Esophagus muscularis mucosa (tissue), 3 donors: ENCODE measurements around the gene RP9.

Experiments
- POLR2A ChIP-seq: fragments of 450-650 bp; IDR thresholded peaks from one replicate; pipeline ENCODE4 v1.6.1; 2017; ENCODE audit warnings: antibody characterized with exemption, moderate library complexity, mild to moderate bottlenecking, low read depth
- TF ChIP-seq, protein P1 (sequence below), 3 experiments: fragments of 200-600 bp in 2 of 3; fragments of 450-650 bp in 1 of 3; sonication (generic) in 2 of 3; IDR thresholded peaks; one replicate each; pipeline ENCODE4 v1.5.1; 2017 to 2019; ENCODE audit warnings: antibody characterized with exemption in 3 of 3, mild to moderate bottlenecking in 2 of 3, moderate library complexity in 1 of 3

DNA sequence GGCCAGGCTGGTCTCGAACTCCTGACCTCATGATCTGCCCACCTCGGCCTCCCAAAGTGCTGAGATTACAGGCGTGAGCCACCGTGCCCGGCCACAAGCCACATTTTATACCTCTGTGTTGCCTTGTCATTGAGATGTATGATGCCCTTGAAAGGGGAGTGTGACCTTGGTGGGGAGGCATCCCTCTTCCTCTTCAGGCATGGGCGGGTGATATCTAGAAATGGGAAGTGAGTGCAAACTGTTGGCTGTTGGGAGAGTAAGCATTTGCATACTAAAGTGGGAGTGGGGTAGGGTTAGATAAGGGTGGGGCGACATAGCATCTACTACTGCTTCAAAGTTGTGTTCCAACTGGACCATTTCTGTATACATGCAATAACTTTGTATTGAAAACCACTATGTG is 20.1 kb downstream of the RP9 start:
- TF ChIP-seq, protein P1, sequence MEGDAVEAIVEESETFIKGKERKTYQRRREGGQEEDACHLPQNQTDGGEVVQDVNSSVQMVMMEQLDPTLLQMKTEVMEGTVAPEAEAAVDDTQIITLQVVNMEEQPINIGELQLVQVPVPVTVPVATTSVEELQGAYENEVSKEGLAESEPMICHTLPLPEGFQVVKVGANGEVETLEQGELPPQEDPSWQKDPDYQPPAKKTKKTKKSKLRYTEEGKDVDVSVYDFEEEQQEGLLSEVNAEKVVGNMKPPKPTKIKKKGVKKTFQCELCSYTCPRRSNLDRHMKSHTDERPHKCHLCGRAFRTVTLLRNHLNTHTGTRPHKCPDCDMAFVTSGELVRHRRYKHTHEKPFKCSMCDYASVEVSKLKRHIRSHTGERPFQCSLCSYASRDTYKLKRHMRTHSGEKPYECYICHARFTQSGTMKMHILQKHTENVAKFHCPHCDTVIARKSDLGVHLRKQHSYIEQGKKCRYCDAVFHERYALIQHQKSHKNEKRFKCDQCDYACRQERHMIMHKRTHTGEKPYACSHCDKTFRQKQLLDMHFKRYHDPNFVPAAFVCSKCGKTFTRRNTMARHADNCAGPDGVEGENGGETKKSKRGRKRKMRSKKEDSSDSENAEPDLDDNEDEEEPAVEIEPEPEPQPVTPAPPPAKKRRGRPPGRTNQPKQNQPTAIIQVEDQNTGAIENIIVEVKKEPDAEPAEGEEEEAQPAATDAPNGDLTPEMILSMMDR (IDR thresholded peaks at IDR 0.05): no peak
- no peak for TF ChIP-seq POLR2A
